Progenitor cell of endocrine pancreas (in vitro differentiated cells): Measurements from ENCODE around the gene SBNO1. TPM values are rescaled to one million over a fixed set of nuclear protein-coding genes. Genes with fewer than 3 reads are reported as not detected.

Source experiments
- DNase-seq: peaks from one replicate; pipeline ENCODE4 v3.0.0; 2021; ENCODE audit warnings: low spot score; ENCODE audit not compliant: unreplicated experiment
- H3K27ac Mint-ChIP-seq: 2 replicates; pipeline ENCODE4 v1.8.0; 2021; ENCODE audit warnings: mild to moderate bottlenecking, moderate library complexity, mixed read lengths
- H3K27me3 Mint-ChIP-seq: 2 replicates; pipeline ENCODE4 v1.8.0; 2021; ENCODE audit warnings: mixed read lengths
- H3K36me3 Mint-ChIP-seq: 2 replicates; pipeline ENCODE4 v1.8.0; 2022; ENCODE audit warnings: mixed read lengths; ENCODE audit not compliant: insufficient read depth
- H3K4me1 Mint-ChIP-seq: 2 replicates; pipeline ENCODE4 v1.8.0; 2021; ENCODE audit warnings: low read depth, mixed read lengths
- H3K4me3 Mint-ChIP-seq: 2 replicates; pipeline ENCODE4 v1.8.0; 2021; ENCODE audit warnings: low read depth, mild to moderate bottlenecking, moderate library complexity, mixed read lengths
- H3K9me3 Mint-ChIP-seq: 2 replicates; pipeline ENCODE4 v1.8.0; 2021; ENCODE audit warnings: low read depth, mixed read lengths
- CTCF ChIP-seq: fragments of 200-600 bp; sonication (generic); IDR thresholded peaks from one replicate; pipeline ENCODE4 v1.5.0; 2021; ENCODE audit warnings: antibody characterized with exemption, mild to moderate bottlenecking; ENCODE audit not compliant: unreplicated experiment
- total RNA-seq: library from RNA; stranded (reverse); gene quantifications from 2 replicates; pipeline ENCODE4 v1.2.1, GENCODE V29; 2021

Gene SBNO1
- total RNA-seq, 1 donor from 2014 or later, result 46.9 TPM

GRCh38 chr12:123269395-123269892 lies 95.2 kb downstream of the SBNO1 start:
- Mint-ChIP-seq H3K9me3 (no peaks in the 10 kb centered on the region), H3K36me3 (peaks cover 9% of the 10 kb centered on the region)
- TF ChIP-seq CTCF, result peak; percentile 50

GRCh38 chr12:123268850-123269249 lies 95.8 kb downstream of the SBNO1 start:
- Mint-ChIP-seq H3K4me3 (peak overlapping the region; percentile 95), H3K36me3 (peaks cover 10% of the 10 kb centered on the region), H3K9me3 (no peaks in the 10 kb centered on the region), H3K4me1 (peaks cover 19% of the 10 kb centered on the region), H3K27me3 (no peaks in the 10 kb centered on the region), H3K27ac (peak overlapping the region; percentile 94)
- no peak for DNase-seq
- no peak for TF ChIP-seq CTCF

More at GRCh38 chr12:123269395-123269892, 95.2 kb downstream of the SBNO1 start:
- H3K27me3 Mint-ChIP-seq, result no peaks in the 10 kb centered on the region
- peak overlapping the region; percentile 99 for H3K27ac Mint-ChIP-seq
- peak overlapping the region; percentile 95 for H3K4me3 Mint-ChIP-seq
- H3K4me1 Mint-ChIP-seq, result peaks cover 19% of the 10 kb centered on the region
- peak; percentile 69 for DNase-seq

- peaks cover 14% of the 10 kb centered on the region for H3K36me3 Mint-ChIP-seq
- no peak for TF ChIP-seq CTCF
- DNase-seq, result no peak
- no peaks in the 10 kb centered on the region for H3K27me3 Mint-ChIP-seq
- peak overlapping the region; percentile 95 for H3K4me3 Mint-ChIP-seq
- peaks cover 19% of the 10 kb centered on the region for H3K4me1 Mint-ChIP-seq
- peak overlapping the region; percentile 86 for H3K27ac Mint-ChIP-seq
- no peaks in the 10 kb centered on the region for H3K9me3 Mint-ChIP-seq
These were observed 96.4 kb downstream of the SBNO1 start for GRCh38 chr12:123267991-123268843.

GRCh38 chr12:123267335-123267920 lies 97.2 kb downstream of the SBNO1 start:
- no peak for TF ChIP-seq CTCF
- peak overlapping the region; percentile 69 for H3K27ac Mint-ChIP-seq
- no peak for DNase-seq
- H3K4me1 Mint-ChIP-seq, result peaks cover 16% of the 10 kb centered on the region
- H3K27me3 Mint-ChIP-seq, result no peaks in the 10 kb centered on the region
- no peaks in the 10 kb centered on the region for H3K9me3 Mint-ChIP-seq
- peaks cover 19% of the 10 kb centered on the region for H3K36me3 Mint-ChIP-seq
- no peak overlapping the region for H3K4me3 Mint-ChIP-seq

DNA sequence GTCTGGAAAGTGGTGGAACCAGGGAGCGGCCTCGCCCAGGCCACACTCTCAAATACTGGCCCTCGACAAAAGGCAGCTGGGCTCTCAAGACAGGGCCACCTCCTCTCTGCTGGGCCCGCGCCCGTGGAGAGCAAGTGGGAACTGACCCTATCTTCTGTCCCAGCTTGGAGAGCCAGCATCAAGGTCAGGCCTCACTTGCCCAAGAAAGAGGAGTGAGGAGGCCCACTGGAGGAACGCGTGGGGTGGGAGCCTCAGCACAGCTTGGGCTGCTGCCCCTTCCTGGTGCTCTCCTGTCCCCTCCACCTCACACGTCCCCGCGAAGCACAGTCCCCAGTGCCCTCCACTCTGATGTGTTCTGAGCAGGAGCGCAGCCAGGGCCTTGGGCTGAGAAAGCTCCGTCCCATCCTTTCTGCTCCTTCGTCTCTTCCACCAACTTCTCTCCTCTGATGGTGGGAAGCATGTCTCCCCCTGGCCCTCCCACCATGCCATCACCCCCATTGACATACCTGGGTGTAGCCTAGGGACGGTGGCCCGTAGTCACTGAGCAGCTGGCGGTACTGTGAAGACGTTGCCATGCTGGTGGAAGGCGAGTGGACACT lies 97.9 kb downstream of the SBNO1 start:
- Mint-ChIP-seq H3K27me3 (no peaks in the 10 kb centered on the region), H3K9me3 (peaks cover 4% of the 10 kb centered on the region), H3K4me3 (no peak overlapping the region), H3K36me3 (peaks cover 26% of the 10 kb centered on the region), H3K27ac (peak overlapping the region; percentile 69), H3K4me1 (peaks cover 14% of the 10 kb centered on the region)
- DNase-seq, result no peak
- TF ChIP-seq CTCF, result no peak
